Osteocyte (in vitro differentiated cells): ENCODE results near the gene SLC35D3. TPM values are rescaled to one million over a fixed set of nuclear protein-coding genes. Genes with fewer than 3 reads are reported as not detected.
"Not testable (repeated sequence)": the region's sequence is repeated elsewhere in the genome, so short reads cannot be mapped to it uniquely, and the experiment has no call there.

Source experiments
- DNase-seq: peaks from one replicate; pipeline ENCODE4 v3.0.0; 2021; ENCODE audit warnings: mixed read lengths; ENCODE audit not compliant: unreplicated experiment; ENCODE audit errors: extremely low spot score
- H3K27ac Mint-ChIP-seq: one replicate; pipeline ENCODE4 v1.8.0; 2021; ENCODE audit warnings: mild to moderate bottlenecking, mixed read lengths; ENCODE audit not compliant: unreplicated experiment
- H3K27me3 Mint-ChIP-seq: one replicate; pipeline ENCODE4 v1.8.0; 2021; ENCODE audit warnings: mixed read lengths; ENCODE audit not compliant: unreplicated experiment
- H3K36me3 Mint-ChIP-seq: one replicate; pipeline ENCODE4 v1.8.0; 2021; ENCODE audit warnings: mixed read lengths; ENCODE audit not compliant: unreplicated experiment
- H3K4me1 Mint-ChIP-seq: one replicate; pipeline ENCODE4 v1.8.0; 2021; ENCODE audit warnings: mixed read lengths; ENCODE audit not compliant: unreplicated experiment
- H3K4me3 Mint-ChIP-seq: one replicate; pipeline ENCODE4 v1.8.0; 2021; ENCODE audit warnings: mild to moderate bottlenecking, moderate library complexity, mixed read lengths; ENCODE audit not compliant: unreplicated experiment
- H3K9me3 Mint-ChIP-seq: one replicate; pipeline ENCODE4 v1.8.0; 2021; ENCODE audit warnings: mixed read lengths; ENCODE audit not compliant: unreplicated experiment
- CTCF ChIP-seq: fragments of 200-600 bp; sonication (generic); IDR thresholded peaks from 2 replicates; pipeline ENCODE4 v1.5.0; 2021; ENCODE audit warnings: antibody characterized with exemption, mild to moderate bottlenecking, moderate library complexity
- total RNA-seq: library from RNA; stranded (reverse); gene quantifications from 2 replicates; pipeline ENCODE4 v1.2.1, GENCODE V29; 2021

The SLC35D3 gene
- total RNA-seq, 1 donor from 2014 or later: not detected

GRCh38 chr6:136895901-136896300 lies 26.2 kb upstream of the SLC35D3 start:
- Mint-ChIP-seq H3K4me3 (no peak overlapping the region), H3K27ac (no peak overlapping the region), H3K4me1 (no peaks in the 10 kb centered on the region), H3K27me3 (no peaks in the 10 kb centered on the region), H3K36me3 (peaks cover 12% of the 10 kb centered on the region), H3K9me3 (no peaks in the 10 kb centered on the region)
- DNase-seq: no peak
- no peak for TF ChIP-seq CTCF

- Mint-ChIP-seq H3K9me3 (no peaks in the 10 kb centered on the region), H3K36me3 (peaks cover 19% of the 10 kb centered on the region), H3K27ac (no peak overlapping the region), H3K4me3 (no peak overlapping the region), H3K4me1 (no peaks in the 10 kb centered on the region), H3K27me3 (no peaks in the 10 kb centered on the region)
- DNase-seq: no peak
- TF ChIP-seq CTCF: no peak
These were observed 25.0 kb upstream of the SLC35D3 start for GRCh38 chr6:136897071-136897470.

DNA sequence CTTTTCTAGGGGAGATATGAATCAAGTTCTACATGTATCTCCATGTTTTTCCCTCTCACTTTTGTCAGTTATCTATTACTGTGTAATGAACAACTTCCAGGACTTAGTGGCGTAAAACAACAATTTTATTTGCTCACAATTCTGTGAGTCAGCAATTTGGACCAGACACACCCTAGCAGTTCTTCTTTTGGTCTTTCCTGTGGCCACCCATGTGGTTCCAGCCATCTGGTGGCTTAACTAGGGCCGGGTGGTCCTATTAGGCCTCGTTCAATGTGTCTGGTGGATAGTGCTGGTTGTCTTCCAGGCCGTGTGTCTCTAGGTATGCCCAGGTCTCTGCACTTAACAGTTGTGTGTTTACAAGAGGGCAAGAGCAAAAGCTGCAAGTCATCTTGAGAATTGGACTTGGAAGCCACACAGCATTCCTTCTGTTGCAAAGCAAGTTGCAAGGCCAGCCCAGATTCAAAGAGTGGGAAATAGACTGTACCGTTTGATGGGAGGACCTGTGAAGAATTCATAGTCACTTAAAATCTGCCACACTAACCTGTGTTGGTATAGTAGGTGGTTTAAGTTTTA lies 20.8 kb upstream of the SLC35D3 start:
- Mint-ChIP-seq H3K9me3 (no peaks in the 10 kb centered on the region), H3K36me3 (peaks cover 17% of the 10 kb centered on the region), H3K4me1 (no peaks in the 10 kb centered on the region), H3K27ac (no peak overlapping the region), H3K4me3 (no peak overlapping the region), H3K27me3 (no peaks in the 10 kb centered on the region)
- no peak for TF ChIP-seq CTCF
- no peak for DNase-seq

DNA sequence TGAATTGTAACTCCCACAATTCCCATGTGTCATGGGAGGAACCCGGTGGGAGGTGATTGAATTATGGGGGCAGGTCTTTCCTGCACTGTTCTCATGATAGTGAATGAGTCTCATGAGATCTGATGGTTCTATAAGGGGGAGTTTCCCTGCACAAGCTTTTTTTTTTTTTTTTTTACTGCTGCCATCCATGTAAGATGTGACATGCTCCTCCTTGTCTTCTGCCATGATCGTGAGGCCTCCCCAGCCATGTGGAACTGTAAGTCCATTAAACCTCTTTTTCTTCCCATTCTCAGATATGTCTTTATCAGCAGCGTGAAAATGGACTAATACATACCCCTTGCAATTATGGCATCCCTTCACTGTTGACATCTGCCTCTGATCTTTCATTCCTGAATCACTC lies 17.6 kb upstream of the SLC35D3 start:
- not testable (repeated sequence) for H3K4me1 Mint-ChIP-seq, H3K27me3 Mint-ChIP-seq
- H3K36me3 Mint-ChIP-seq: peaks cover 15% of the 10 kb centered on the region

GRCh38 chr6:136914947-136915346 lies 7.2 kb upstream of the SLC35D3 start:
- Mint-ChIP-seq H3K36me3 (peaks cover 4% of the 10 kb centered on the region), H3K27ac (no peak overlapping the region), H3K4me1 (no peaks in the 10 kb centered on the region)

More for the DNA sequence above, 17.6 kb upstream of the SLC35D3 start:
- not testable (repeated sequence) for H3K4me3 Mint-ChIP-seq, H3K27ac Mint-ChIP-seq, H3K9me3 Mint-ChIP-seq, DNase-seq

More at GRCh38 chr6:136914947-136915346, 7.2 kb upstream of the SLC35D3 start:
- H3K27me3 Mint-ChIP-seq: peaks cover 4% of the 10 kb centered on the region
- H3K9me3 Mint-ChIP-seq: no peaks in the 10 kb centered on the region
- no peak overlapping the region for H3K4me3 Mint-ChIP-seq
- DNase-seq: no peak
- no peak for TF ChIP-seq CTCF
